KMS-11 (cell line): ENCODE results near the gene FAM229A.

Experiments
- H2AFZ ChIP-seq: fragments of 200-600 bp; sonication (generic); 2 replicates; pipeline ENCODE4 v1.6.1; 2016; ENCODE audit warnings: antibody characterized with exemption, mixed run types, low read depth
- H3K27ac ChIP-seq: fragments of 200-600 bp; sonication (generic); 2 replicates; pipeline ENCODE4 v1.6.1; 2016; ENCODE audit warnings: mild to moderate bottlenecking, mixed run types
- H3K27me3 ChIP-seq: fragments of 200-600 bp; sonication (generic); 2 replicates; pipeline ENCODE4 v1.6.1; 2017; ENCODE audit warnings: mild to moderate bottlenecking, low read depth, mixed run types, moderate library complexity; ENCODE audit not compliant: insufficient read depth
- H3K36me3 ChIP-seq: fragments of 200-600 bp; sonication (generic); 2 replicates; pipeline ENCODE4 v1.6.1; 2017; ENCODE audit warnings: mild to moderate bottlenecking, mixed run types; ENCODE audit not compliant: insufficient read depth
- H3K4me1 ChIP-seq: fragments of 200-600 bp; sonication (generic); 2 replicates; pipeline ENCODE4 v1.6.1; 2016; ENCODE audit warnings: mild to moderate bottlenecking, low read depth, mixed run types; ENCODE audit not compliant: poor library complexity, severe bottlenecking
- H3K4me2 ChIP-seq: fragments of 200-600 bp; sonication (generic); 2 replicates; pipeline ENCODE4 v1.7.0; 2016; ENCODE audit warnings: mild to moderate bottlenecking, mixed run types
- H3K4me3 ChIP-seq: fragments of 200-600 bp; sonication (generic); IDR thresholded peaks from 2 replicates; pipeline ENCODE4 v1.6.1; 2017; ENCODE audit warnings: low read depth, low read length, mixed read lengths; ENCODE audit not compliant: insufficient read depth
- H3K79me2 ChIP-seq: fragments of 200-600 bp; sonication (generic); 2 replicates; pipeline ENCODE4 v1.6.1; 2016; ENCODE audit warnings: low read depth, mixed run types; ENCODE audit not compliant: insufficient read depth
- H3K9ac ChIP-seq: fragments of 200-600 bp; sonication (generic); 2 replicates; pipeline ENCODE4 v1.6.1; 2016; ENCODE audit warnings: mild to moderate bottlenecking, mixed run types
- H4K20me1 ChIP-seq: fragments of 200-600 bp; sonication (generic); 2 replicates; pipeline ENCODE4 v1.6.1; 2016; ENCODE audit warnings: mild to moderate bottlenecking, mixed run types; ENCODE audit not compliant: insufficient read depth
- CTCF ChIP-seq: fragments of 200-600 bp; sonication (generic); conservative IDR thresholded peaks from 2 replicates; pipeline ENCODE4 v1.6.1; 2017; ENCODE audit warnings: low read depth, mild to moderate bottlenecking, antibody characterized with exemption, low read length, moderate library complexity, mixed read lengths

Gene FAM229A

GRCh38 chr1:32327204-32327603 is 35.1 kb downstream of the FAM229A start:
- H3K36me3 ChIP-seq: no peaks in the 10 kb centered on the region; the same call in 1 of the 2 replicates
- no peaks in the 10 kb centered on the region for H3K27me3 ChIP-seq
- no peak overlapping the region for H3K27ac ChIP-seq
- H3K79me2 ChIP-seq: no peaks in the 10 kb centered on the region
- H3K4me3 ChIP-seq: no peak overlapping the region
- H3K4me2 ChIP-seq: no peak overlapping the region
- no peak overlapping the region for H3K9ac ChIP-seq
- H2AFZ ChIP-seq: no peak overlapping the region
- TF ChIP-seq CTCF: no peak
- no peaks in the 10 kb centered on the region for H4K20me1 ChIP-seq
- H3K4me1 ChIP-seq: peaks cover 26% of the 10 kb centered on the region

- H3K4me1 ChIP-seq: peaks cover 37% of the 10 kb centered on the region
- H3K27me3 ChIP-seq: no peaks in the 10 kb centered on the region
- no peak overlapping the region for H3K4me2 ChIP-seq
- no peaks in the 10 kb centered on the region for H3K36me3 ChIP-seq
- H3K4me3 ChIP-seq: no peak overlapping the region
- H2AFZ ChIP-seq: no peak overlapping the region
- no peak overlapping the region for H3K9ac ChIP-seq
- H3K27ac ChIP-seq: no peak overlapping the region
- H4K20me1 ChIP-seq: no peaks in the 10 kb centered on the region
- no peaks in the 10 kb centered on the region for H3K79me2 ChIP-seq
- no peak for TF ChIP-seq CTCF
Measured at GRCh38 chr1:32321712-32322291, 40.5 kb downstream of the FAM229A start.

GRCh38 chr1:32318127-32318869 is 44.0 kb downstream of the FAM229A start:
- Histone ChIP-seq H3K36me3 (no peaks in the 10 kb centered on the region), H4K20me1 (no peaks in the 10 kb centered on the region), H3K4me2 (no peak overlapping the region), H3K79me2 (peaks cover 15% of the 10 kb centered on the region; the same call in 1 of the 2 replicates), H3K4me1 (peaks cover 15% of the 10 kb centered on the region), H3K4me3 (no peak overlapping the region), H3K27me3 (no peaks in the 10 kb centered on the region), H3K9ac (no peak overlapping the region), H2AFZ (no peak overlapping the region), H3K27ac (no peak overlapping the region)
- TF ChIP-seq CTCF: no peak

- peaks cover 26% of the 10 kb centered on the region; the same call in 1 of the 2 replicates for H3K79me2 ChIP-seq
- no peak overlapping the region for H3K27ac ChIP-seq
- no peak overlapping the region for H2AFZ ChIP-seq
- no peaks in the 10 kb centered on the region for H4K20me1 ChIP-seq
- no peak overlapping the region for H3K4me3 ChIP-seq
- no peaks in the 10 kb centered on the region for H3K36me3 ChIP-seq
- H3K9ac ChIP-seq: no peak overlapping the region
- peaks cover 8% of the 10 kb centered on the region for H3K4me1 ChIP-seq
- no peaks in the 10 kb centered on the region for H3K27me3 ChIP-seq
- H3K4me2 ChIP-seq: no peak overlapping the region
- no peak for TF ChIP-seq CTCF
Measured at GRCh38 chr1:32316903-32317277, 45.4 kb downstream of the FAM229A start.
